ENCODE measurements around the gene PTPN6.

Gene PTPN6

GRCh38 chr12:6935371-6936193, 15.6 kb upstream of the PTPN6 start:
- TF ChIP-seq, protein P1, sequence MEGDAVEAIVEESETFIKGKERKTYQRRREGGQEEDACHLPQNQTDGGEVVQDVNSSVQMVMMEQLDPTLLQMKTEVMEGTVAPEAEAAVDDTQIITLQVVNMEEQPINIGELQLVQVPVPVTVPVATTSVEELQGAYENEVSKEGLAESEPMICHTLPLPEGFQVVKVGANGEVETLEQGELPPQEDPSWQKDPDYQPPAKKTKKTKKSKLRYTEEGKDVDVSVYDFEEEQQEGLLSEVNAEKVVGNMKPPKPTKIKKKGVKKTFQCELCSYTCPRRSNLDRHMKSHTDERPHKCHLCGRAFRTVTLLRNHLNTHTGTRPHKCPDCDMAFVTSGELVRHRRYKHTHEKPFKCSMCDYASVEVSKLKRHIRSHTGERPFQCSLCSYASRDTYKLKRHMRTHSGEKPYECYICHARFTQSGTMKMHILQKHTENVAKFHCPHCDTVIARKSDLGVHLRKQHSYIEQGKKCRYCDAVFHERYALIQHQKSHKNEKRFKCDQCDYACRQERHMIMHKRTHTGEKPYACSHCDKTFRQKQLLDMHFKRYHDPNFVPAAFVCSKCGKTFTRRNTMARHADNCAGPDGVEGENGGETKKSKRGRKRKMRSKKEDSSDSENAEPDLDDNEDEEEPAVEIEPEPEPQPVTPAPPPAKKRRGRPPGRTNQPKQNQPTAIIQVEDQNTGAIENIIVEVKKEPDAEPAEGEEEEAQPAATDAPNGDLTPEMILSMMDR (conservative IDR thresholded peaks at IDR 0.05; ENCODE audit: low read depth) = no peak
- ChIA-PET POLR2A (ENCODE audit: low non-redundant PET) (interaction anchor here (0.6 to 1.2 kb wide), 3 partner anchors 9 to 24 kb away, joined by 3 read pairs; no protein-coding TSS in a partner anchor), CTCF (interaction anchor here (1.2 kb wide), 1 partner anchor 18 kb away, joined by 3 read pairs; no protein-coding TSS in a partner anchor)
- DNase-seq (ENCODE audit: low spot score) = no peak
- H3K27ac ChIP-seq = peak overlapping the region; percentile 82

- peak overlapping the region; percentile 82 for H3K27ac ChIP-seq
- POLR2A ChIA-PET (ENCODE audit: low non-redundant PET) = interaction anchor here (0.6 to 1.2 kb wide), 3 partner anchors 8 to 25 kb away, joined by 3 read pairs; no protein-coding TSS in a partner anchor
- CTCF ChIA-PET = no interaction called here
- DNase-seq (ENCODE audit: low spot score) = no peak
- TF ChIP-seq, protein P1 (conservative IDR thresholded peaks at IDR 0.05; ENCODE audit: low read depth) = no peak
Measured at GRCh38 chr12:6936194-6936635, 14.9 kb upstream of the PTPN6 start.

DNA sequence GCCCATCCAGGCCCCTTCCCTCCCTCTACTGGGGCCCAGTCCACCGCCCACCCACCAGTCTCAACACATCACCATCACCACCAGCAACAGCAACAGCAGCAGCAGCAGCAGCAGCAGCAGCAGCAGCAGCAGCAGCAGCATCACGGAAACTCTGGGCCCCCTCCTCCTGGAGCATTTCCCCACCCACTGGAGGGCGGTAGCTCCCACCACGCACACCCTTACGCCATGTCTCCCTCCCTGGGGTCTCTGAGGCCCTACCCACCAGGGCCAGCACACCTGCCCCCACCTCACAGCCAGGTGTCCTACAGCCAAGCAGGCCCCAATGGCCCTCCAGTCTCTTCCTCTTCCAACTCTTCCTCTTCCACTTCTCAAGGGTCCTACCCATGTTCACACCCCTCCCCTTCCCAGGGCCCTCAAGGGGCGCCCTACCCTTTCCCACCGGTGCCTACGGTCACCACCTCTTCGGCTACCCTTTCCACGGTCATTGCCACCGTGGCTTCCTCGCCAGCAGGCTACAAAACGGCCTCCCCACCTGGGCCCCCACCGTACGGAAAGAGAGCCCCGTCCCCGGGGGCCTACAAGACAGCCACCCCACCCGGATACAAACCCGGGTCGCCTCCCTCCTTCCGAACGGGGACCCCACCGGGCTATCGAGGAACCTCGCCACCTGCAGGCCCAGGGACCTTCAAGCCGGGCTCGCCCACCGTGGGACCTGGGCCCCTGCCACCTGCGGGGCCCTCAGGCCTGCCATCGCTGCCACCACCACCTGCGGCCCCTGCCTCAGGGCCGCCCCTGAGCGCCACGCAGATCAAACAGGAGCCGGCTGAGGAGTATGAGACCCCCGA, 14.3 kb upstream of the PTPN6 start:
- ChIA-PET POLR2A (ENCODE audit: low non-redundant PET) (no interaction called here), CTCF (interaction anchor here (0.7 to 1.5 kb wide), 4 partner anchors 11 to 65 kb away, joined by 3 to 15 read pairs (median 8); partner anchors contain the start of gene SPSB2)
- no peak for DNase-seq (ENCODE audit: low spot score)
- TF ChIP-seq, protein P1 (conservative IDR thresholded peaks at IDR 0.05; ENCODE audit: low read depth) = no peak
- peak overlapping the region; percentile 82 for H3K27ac ChIP-seq

GRCh38 chr12:6937481-6938352, 13.4 kb upstream of the PTPN6 start:
- DNase-seq (ENCODE audit: low spot score) = peak; percentile 74
- ChIA-PET POLR2A (ENCODE audit: low non-redundant PET) (interaction anchor here (1.0 kb wide), 1 partner anchor 12 kb away, joined by 3 read pairs; no protein-coding TSS in a partner anchor), CTCF (interaction anchor here (0.6 to 1.5 kb wide), 6 partner anchors 8 to 122 kb away, joined by 3 to 15 read pairs (median 4); partner anchors contain the start of gene SPSB2)
- peak overlapping the region; percentile 82 for H3K27ac ChIP-seq
- TF ChIP-seq, protein P1 (conservative IDR thresholded peaks at IDR 0.05; ENCODE audit: low read depth) = peak; percentile 78

GRCh38 chr12:6938353-6939190, 12.6 kb upstream of the PTPN6 start:
- CTCF ChIA-PET = interaction anchor here (0.6 to 2.0 kb wide), 7 partner anchors 9 to 121 kb away, joined by 3 to 15 read pairs (median 5); partner anchors contain the start of gene SPSB2
- POLR2A ChIA-PET (ENCODE audit: low non-redundant PET) = interaction anchor here (1.0 kb wide), 1 partner anchor 13 kb away, joined by 3 read pairs; no protein-coding TSS in a partner anchor
- no peak for DNase-seq (ENCODE audit: low spot score)
- peak overlapping the region; percentile 82 for H3K27ac ChIP-seq
- TF ChIP-seq, protein P1 (conservative IDR thresholded peaks at IDR 0.05; ENCODE audit: low read depth) = peak; percentile 34
